CD4-positive, alpha-beta T cell treated with Interleukin-10 for 1 hour (primary cell): ENCODE data around the gene TMEM238.
"Not testable (repeated sequence)": the region's sequence is repeated elsewhere in the genome, so short reads cannot be mapped to it uniquely, and the experiment has no call there.

Experiments
- DNase-seq: peaks from one replicate; pipeline ENCODE4 v3.0.0-alpha.2; 2020

The TMEM238 gene

DNA sequence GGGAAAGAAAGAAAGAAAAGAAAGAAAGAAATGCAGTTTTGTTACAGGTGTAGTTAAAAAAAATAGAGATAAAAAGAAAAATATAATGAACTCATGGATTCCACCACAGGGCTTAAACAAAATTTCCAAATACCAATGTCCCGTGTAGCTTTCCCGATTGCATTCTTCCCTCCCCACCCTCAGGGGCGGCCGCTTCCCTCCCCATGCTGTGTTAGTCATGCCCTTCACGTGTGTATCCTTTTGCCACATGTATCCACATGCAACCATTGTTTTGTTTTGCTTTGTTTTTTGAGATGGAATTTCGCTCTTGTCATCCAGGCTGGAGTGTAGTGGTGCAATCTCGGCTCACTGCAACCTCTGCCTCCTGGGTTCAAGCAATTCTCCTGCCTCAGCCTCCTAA lies 48.0 kb downstream of the TMEM238 start:
- DNase-seq = no peak

GRCh38 chr19:55333870-55334269 lies 50.2 kb downstream of the TMEM238 start:
- no peak for DNase-seq

- DNase-seq = not testable (repeated sequence)
These were observed 54.3 kb downstream of the TMEM238 start for GRCh38 chr19:55329791-55330190.
